ENCODE results near the gene FAXC. TPM values are rescaled to one million over a fixed set of nuclear protein-coding genes. Genes with fewer than 3 reads are reported as not detected.
"Not testable (repeated sequence)": the region's sequence is repeated elsewhere in the genome, so short reads cannot be mapped to it uniquely, and the experiment has no call there.

Gene FAXC
- polyA plus RNA-seq, 1 experiment, result 3.8 TPM

DNA sequence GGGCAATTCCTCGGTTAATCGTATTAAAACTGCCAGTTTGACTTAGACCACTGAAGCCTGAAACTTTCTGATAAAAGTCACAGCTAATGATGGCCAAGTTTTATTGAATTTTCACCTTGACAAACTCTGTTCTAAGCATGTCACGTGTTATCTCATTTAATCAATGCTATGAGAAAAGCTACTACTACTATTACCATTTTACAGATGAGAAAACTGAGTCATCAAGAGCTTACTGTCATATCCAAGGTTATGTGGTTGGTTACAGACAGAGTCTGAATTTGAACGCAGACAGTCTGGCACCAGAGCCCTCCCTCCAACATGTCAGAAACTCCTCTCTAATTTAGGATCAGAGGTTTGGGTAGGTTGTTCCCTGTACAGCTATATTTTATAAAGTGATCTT lies 4.3 kb downstream of the FAXC start:
- H3K27me3 ChIP-seq (ENCODE audit: control insufficient read depth, insufficient read depth, low read length), result no peaks in the 10 kb centered on the region
- TF ChIP-seq, protein P1, sequence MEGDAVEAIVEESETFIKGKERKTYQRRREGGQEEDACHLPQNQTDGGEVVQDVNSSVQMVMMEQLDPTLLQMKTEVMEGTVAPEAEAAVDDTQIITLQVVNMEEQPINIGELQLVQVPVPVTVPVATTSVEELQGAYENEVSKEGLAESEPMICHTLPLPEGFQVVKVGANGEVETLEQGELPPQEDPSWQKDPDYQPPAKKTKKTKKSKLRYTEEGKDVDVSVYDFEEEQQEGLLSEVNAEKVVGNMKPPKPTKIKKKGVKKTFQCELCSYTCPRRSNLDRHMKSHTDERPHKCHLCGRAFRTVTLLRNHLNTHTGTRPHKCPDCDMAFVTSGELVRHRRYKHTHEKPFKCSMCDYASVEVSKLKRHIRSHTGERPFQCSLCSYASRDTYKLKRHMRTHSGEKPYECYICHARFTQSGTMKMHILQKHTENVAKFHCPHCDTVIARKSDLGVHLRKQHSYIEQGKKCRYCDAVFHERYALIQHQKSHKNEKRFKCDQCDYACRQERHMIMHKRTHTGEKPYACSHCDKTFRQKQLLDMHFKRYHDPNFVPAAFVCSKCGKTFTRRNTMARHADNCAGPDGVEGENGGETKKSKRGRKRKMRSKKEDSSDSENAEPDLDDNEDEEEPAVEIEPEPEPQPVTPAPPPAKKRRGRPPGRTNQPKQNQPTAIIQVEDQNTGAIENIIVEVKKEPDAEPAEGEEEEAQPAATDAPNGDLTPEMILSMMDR (IDR thresholded peaks at IDR 0.05; ENCODE audit: insufficient read depth, low read depth, low read length), result no peak
- no peak overlapping the region for H3K4me3 ChIP-seq (ENCODE audit: low read depth, low read length)
- ChIA-PET POLR2A (no interaction called here), CTCF (interaction anchor here (5.0 kb wide), 1 partner anchor 16 kb away, joined by 30 read pairs; no protein-coding TSS in a partner anchor)
- H3K36me3 ChIP-seq (ENCODE audit: control insufficient read depth, insufficient read depth, low read length), result no peaks in the 10 kb centered on the region
- no peak for DNase-seq (ENCODE audit: low read depth)

DNA sequence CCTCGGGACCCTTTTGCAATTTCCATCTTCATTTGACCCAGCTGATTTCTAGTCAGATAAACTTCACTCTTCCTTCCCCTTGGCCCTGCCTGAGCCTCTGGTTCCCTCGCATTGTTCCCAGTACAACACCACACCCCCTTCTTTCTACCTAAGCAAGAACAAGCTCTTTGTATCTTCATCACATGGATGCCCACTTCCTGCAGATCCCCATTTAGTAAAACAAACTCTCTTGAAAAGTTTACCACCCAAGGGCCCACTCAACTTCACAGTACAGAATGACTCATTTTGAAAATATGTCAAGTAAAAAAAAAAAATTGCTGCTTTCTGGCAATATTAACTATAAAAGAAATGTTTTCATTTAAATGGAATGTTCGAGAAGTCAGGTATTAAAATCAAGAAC lies 5.2 kb downstream of the FAXC start:
- no peak for DNase-seq (ENCODE audit: low read depth)
- no peak overlapping the region for H3K4me3 ChIP-seq (ENCODE audit: low read depth, low read length)
- POLR2A ChIA-PET, result no interaction called here
- H3K27me3 ChIP-seq (ENCODE audit: control insufficient read depth, insufficient read depth, low read length), result no peaks in the 10 kb centered on the region
- TF ChIP-seq, protein P1 (IDR thresholded peaks at IDR 0.05; ENCODE audit: insufficient read depth, low read depth, low read length), result no peak
- no peaks in the 10 kb centered on the region for H3K36me3 ChIP-seq (ENCODE audit: control insufficient read depth, insufficient read depth, low read length)
- CTCF ChIA-PET, result interaction anchor here (0.6 to 5.0 kb wide), 4 partner anchors 10 to 89 kb away, joined by 3 to 30 read pairs (median 8); no protein-coding TSS in a partner anchor

- no peak overlapping the region for H3K4me3 ChIP-seq (ENCODE audit: low read depth, low read length)
- ChIA-PET POLR2A (no interaction called here), CTCF (interaction anchor here (0.8 to 5.0 kb wide), 3 partner anchors 9 to 12 kb away, joined by 3 to 30 read pairs (median 4); no protein-coding TSS in a partner anchor)
- TF ChIP-seq, protein P1 (IDR thresholded peaks at IDR 0.05; ENCODE audit: insufficient read depth, low read depth, low read length), result no peak
- no peak for DNase-seq (ENCODE audit: low read depth)
- H3K27me3 ChIP-seq (ENCODE audit: control insufficient read depth, insufficient read depth, low read length), result no peaks in the 10 kb centered on the region
- no peaks in the 10 kb centered on the region for H3K36me3 ChIP-seq (ENCODE audit: control insufficient read depth, insufficient read depth, low read length)
These were observed 7.5 kb downstream of the FAXC start for GRCh38 chr6:99341862-99342455.

DNA sequence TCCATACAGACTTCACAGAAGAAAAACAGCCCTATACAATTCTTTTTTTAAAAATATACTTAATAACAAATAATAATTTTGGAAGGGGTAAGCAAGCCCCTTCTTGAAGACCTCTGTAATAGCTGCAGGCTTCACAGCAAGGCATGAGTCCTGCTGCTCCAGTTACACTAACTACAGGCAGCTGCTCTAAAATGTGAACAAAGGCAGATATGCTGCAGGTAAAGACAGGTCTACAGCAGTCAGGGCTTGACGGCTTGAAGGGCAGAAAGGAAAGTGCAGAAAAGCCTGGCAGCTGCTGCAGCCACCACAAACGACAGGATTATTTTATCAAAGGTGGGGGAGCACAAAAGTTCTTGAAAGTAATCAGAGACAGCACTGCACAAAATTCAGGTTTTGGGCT lies 11.3 kb downstream of the FAXC start:
- TF ChIP-seq, protein P1 (IDR thresholded peaks at IDR 0.05; ENCODE audit: insufficient read depth, low read depth, low read length), result no peak
- ChIA-PET CTCF (interaction anchor here (1.3 to 2.1 kb wide), 2 partner anchors 8 to 10 kb away, joined by 6 to 8 read pairs; no protein-coding TSS in a partner anchor), POLR2A (no interaction called here)

DNA sequence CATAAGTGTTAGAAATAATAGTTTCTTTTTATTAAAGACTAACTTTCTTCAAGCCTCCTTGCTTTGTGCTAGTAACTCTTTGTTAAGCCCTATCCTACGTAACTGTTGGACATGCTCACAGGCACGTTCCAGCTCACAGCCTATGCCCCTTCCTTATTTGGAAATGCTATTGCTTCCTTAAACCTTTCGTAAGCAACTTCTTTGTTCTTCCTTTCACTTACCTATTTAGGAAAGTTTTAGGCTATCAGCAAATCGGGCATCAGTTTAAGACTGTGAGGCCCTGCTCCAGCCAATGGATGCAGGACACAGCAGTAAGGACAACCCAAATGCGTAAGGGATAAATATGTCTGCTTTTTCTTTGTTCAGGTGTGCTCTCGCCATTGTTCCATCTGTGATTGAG lies 14.2 kb downstream of the FAXC start:
- CTCF ChIA-PET, result interaction anchor here (0.8 to 1.0 kb wide), 3 partner anchors 17 to 91 kb away, joined by 3 to 5 read pairs (median 4); no protein-coding TSS in a partner anchor
- DNase-seq (ENCODE audit: low read depth); POLR2A ChIA-PET; H3K4me3 ChIP-seq (ENCODE audit: low read depth, low read length); H3K36me3 ChIP-seq (ENCODE audit: control insufficient read depth, insufficient read depth, low read length); H3K27me3 ChIP-seq (ENCODE audit: control insufficient read depth, insufficient read depth, low read length): not testable (repeated sequence)

More for the DNA sequence above, 11.3 kb downstream of the FAXC start:
- H3K27me3 ChIP-seq (ENCODE audit: control insufficient read depth, insufficient read depth, low read length), result no peaks in the 10 kb centered on the region
- H3K4me3 ChIP-seq (ENCODE audit: low read depth, low read length), result no peak overlapping the region
- no peak for DNase-seq (ENCODE audit: low read depth)
- no peaks in the 10 kb centered on the region for H3K36me3 ChIP-seq (ENCODE audit: control insufficient read depth, insufficient read depth, low read length)

All from BJ (cell line).